GM13976 (cell line): Measurements from ENCODE around the gene FHDC1.

Experiments used
- DNase-seq: peaks from one replicate; pipeline ENCODE4 v3.0.0; 2012; ENCODE audit warnings: low spot score
- CTCF ChIP-seq: IDR thresholded peaks from 2 replicates; pipeline ENCODE4 v1.5.1; 2012; ENCODE audit warnings: borderline replicate concordance, mild to moderate bottlenecking; ENCODE audit not compliant: insufficient read depth; ENCODE audit errors: extremely low read depth, missing control alignments, control extremely low read depth
- in situ Hi-C: fragments of 300-500 bp; cut with MboI; formaldehyde crosslinking; loops from one replicate; pipeline ENCODE4 v1.12.0; 2022; ENCODE audit warnings: low sequenced_read_pairs, mixed read lengths, inconsistent platforms; ENCODE audit not compliant: unreplicated experiment

Gene FHDC1

GRCh38 chr4:152951348-152951747 lies 15.2 kb downstream of the FHDC1 start:
- DNase-seq, result no peak
- TF ChIP-seq CTCF, result no peak
- in situ Hi-C loops, result no loop called here

- in situ Hi-C loops, result no loop called here
- DNase-seq, result no peak
- TF ChIP-seq CTCF, result no peak
Measured at GRCh38 chr4:152953514-152953913, 17.4 kb downstream of the FHDC1 start.

GRCh38 chr4:152954741-152955140 lies 18.6 kb downstream of the FHDC1 start:
- in situ Hi-C loops, result no loop called here
- TF ChIP-seq CTCF, result no peak
- no peak for DNase-seq

- no peak for TF ChIP-seq CTCF
- DNase-seq, result no peak
- in situ Hi-C loops, result no loop called here
Measured at GRCh38 chr4:152956147-152956546, 20.0 kb downstream of the FHDC1 start.

GRCh38 chr4:152956650-152957436 lies 20.7 kb downstream of the FHDC1 start:
- no peak for TF ChIP-seq CTCF
- no peak for DNase-seq
- in situ Hi-C loops, result no loop called here

GRCh38 chr4:152957437-152958171 lies 21.5 kb downstream of the FHDC1 start:
- no peak for DNase-seq
- TF ChIP-seq CTCF, result no peak
- in situ Hi-C loops, result no loop called here
